Stimulated activated CD8-positive, alpha-beta memory T cell treated with anti-CD3 and anti-CD28 coated beads, Interleukin-7, amount 100 ng/mL, for 1 hour (primary cell): ENCODE results near the gene PRKCQ.
A peak's percentile ranks its signal among the peaks of the same experiment; 100 is the strongest.
"Not testable (repeated sequence)": the region's sequence is repeated elsewhere in the genome, so short reads cannot be mapped to it uniquely, and the experiment has no call there.

Experiments used
- DNase-seq, 2 donors: peaks; one replicate each; pipeline ENCODE4 v3.0.0-alpha.2; 2020; ENCODE audit warnings: low read depth in 2 of 2

Gene PRKCQ

DNA sequence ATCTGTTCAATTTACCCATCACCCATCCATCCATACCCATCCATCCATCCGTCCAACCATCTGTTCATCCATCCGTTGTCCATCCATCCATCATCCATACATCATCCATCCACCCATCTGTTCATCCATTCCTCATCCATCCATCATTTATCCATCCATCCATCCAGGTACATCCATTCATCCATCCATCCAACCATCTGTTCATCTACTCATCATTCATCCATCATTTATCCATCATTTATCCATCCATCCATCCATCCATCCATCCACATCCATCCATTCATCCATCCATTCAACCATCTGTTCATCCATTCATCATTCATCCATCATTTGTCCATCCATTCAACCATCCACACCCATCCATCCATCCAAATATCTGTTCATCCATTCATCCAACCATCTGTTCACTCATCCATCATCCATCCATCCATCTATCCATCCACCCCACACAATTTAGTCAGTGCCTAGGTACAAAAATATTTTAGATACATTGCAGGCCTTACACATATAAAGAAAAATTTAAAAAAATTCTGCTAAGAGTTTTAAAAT lies 119.1 kb downstream of the PRKCQ start:
- no peak for DNase-seq

DNA sequence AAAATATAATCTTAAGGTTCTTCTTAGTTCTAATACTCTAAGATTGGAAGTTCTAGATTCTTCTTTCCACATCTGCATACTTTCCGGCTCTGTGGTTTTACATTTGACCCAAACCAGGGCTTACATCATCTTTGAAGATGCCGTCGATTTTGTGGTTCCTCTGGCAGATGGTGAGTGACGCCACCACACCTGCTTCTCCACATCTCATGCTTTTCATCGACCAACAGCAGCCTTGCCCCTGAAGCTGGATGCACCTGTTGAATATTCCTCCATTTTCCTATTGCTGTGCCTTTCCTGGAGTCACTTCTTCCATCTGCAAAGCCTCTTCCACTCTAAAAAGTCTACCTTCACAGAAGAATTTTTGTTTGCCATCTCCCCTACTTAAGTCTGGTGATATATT lies 121.3 kb downstream of the PRKCQ start:
- no peak for DNase-seq

GRCh38 chr10:6457376-6457775 lies 122.7 kb downstream of the PRKCQ start:
- no peak for DNase-seq

GRCh38 chr10:6456067-6456466 lies 124.0 kb downstream of the PRKCQ start:
- DNase-seq, result no peak

GRCh38 chr10:6455592-6455991 lies 124.5 kb downstream of the PRKCQ start:
- DNase-seq, result no peak

GRCh38 chr10:6446711-6447110 lies 133.4 kb downstream of the PRKCQ start:
- no peak for DNase-seq

GRCh38 chr10:6445671-6446316 lies 134.3 kb downstream of the PRKCQ start:
- peak; percentile 43 to 48 for DNase-seq

DNA sequence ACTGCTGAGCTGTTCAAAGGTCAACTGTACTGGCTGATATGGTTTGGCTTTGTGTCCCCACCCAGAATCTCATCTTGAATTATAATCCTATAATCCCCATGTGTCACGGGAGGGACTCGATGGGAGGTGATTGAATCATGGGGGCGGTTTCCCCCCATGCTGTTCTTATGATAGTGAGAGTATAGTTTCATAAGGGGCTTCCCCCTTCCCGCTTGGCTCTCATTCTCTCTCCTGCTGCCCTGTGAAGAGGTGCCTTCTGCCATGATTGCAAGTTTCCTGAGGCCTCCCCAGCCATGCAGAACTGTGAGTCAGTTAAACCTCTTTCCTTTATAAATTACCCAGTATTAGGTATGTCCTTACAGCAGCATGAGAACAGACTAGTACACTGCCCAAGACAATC lies 140.2 kb downstream of the PRKCQ start:
- DNase-seq, result not testable (repeated sequence)

GRCh38 chr10:6431861-6432260 lies 148.2 kb downstream of the PRKCQ start:
- no peak for DNase-seq

DNA sequence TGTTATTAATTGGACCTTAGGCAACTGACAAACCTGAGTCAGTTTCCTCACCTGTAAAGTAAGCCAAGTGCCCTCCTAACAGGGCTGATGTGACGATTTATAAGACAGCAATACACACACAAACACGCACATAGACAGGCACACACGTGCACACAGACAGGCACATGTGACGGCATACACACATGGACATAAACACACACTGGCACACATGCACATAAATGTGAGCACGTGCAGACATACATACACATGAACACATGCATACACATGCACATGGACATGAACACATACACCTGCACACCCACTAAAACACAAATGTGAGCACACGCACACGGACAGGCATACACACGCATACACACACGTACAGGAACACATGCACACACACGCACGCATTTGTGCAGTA lies 148.9 kb downstream of the PRKCQ start:
- no peak for DNase-seq

GRCh38 chr10:6430423-6430980 lies 149.6 kb downstream of the PRKCQ start:
- no peak for DNase-seq

GRCh38 chr10:6427357-6427959 lies 152.6 kb downstream of the PRKCQ start:
- no peak for DNase-seq

- no peak for DNase-seq
Measured at GRCh38 chr10:6426317-6426716, 153.8 kb downstream of the PRKCQ start.

DNA sequence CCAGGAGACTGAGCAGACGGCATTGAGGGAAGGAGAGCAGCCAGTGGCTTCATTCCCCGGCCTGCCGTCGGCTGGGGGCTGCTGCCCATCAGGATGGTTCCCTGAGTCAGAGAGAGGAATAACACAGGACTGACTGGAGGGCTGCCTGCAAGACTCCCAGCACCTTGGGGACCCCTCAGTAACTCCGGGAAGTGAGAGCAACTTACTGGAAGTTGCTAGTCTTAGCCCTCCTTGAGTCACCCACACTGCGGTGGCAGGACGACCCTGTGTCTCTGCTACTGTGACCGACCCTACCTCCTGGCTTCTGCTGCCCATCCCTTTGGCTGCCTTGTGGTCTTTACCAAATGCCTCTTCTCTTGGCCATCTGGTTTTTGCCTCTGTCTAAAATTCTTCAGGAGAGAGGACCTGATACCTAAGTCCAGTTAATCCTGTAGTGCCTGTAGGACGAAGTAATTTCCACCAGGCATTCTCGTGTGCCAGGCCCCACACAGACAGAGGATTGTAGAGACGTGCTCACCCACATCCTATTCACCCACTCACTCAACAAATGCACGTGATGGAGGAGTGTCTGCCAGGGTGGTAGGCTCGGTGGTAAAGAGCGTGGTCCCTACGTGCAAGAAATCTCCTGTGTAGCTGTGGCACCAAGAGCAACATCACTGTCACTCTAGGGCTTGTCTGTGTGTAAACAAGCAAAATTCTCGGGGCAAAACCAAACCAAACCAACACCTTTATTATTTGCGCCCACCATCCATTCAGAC lies 156.5 kb downstream of the PRKCQ start:
- DNase-seq, result no peak

DNA sequence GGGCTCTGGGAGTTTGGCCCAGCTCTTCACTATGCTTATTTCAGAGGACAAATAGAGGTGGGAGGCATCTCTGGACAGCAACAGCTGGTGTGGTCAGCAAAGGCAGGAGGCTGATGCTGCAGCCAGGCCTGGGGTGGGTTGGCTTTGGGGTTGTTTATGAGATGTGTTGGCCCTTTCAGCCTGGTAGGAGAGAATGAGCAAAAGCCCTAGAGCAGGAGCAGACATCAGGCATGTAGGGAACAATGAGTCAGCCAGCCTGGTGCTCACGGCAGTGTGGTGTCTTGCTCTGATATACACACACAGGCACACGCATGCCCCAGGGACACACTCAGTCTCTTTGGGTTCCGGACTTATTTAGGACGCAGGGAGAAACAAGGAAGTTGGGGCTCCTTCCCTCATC lies 157.1 kb downstream of the PRKCQ start:
- no peak for DNase-seq

DNA sequence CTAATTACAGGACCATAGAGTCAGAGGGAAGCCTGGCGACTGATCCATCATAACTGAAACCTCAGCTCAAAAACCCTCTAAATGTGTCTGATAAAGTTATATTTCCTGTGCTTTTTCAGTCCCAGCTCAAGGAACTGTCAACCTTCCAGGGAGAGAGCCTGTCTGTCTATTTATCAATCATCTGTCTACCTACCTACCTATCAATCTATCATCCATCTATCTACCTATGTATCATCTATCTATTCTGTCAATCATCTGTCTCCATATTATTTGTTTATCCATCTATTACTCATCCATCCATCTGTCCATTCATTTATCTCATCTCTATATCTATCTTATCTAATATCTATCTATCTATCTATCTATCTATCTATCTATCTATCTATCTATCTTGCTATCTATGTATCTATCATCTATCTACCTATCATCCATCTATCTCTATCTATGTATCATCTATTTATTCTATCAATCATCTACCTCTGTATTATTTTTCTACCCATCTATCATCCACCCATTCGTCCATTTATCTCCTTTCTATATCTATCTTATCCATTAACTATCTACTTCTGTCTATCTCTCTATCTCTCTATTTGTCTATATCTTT lies 161.4 kb downstream of the PRKCQ start:
- DNase-seq, result no peak

DNA sequence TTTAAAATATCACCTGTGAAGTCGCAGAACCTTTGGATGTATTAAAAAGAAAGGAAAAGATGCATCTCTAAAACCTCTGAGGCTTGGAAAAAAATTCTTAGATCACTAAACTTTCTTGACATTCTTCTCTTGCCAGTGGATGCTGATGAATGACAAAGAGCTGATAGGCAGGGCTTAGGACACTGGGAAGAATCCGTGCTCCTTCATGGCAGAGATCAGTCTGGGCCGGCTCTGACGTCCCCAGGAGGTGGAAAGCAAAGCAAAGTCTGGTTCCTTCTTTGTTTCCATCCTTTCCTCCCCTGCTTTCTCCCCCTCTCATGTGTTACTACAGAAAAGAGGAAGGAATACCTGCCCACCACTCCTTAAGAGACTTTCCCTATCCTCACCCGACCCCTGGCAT lies 161.9 kb downstream of the PRKCQ start:
- no peak for DNase-seq

- DNase-seq, result no peak
Measured at GRCh38 chr10:6416892-6417512, 163.1 kb downstream of the PRKCQ start.

DNA sequence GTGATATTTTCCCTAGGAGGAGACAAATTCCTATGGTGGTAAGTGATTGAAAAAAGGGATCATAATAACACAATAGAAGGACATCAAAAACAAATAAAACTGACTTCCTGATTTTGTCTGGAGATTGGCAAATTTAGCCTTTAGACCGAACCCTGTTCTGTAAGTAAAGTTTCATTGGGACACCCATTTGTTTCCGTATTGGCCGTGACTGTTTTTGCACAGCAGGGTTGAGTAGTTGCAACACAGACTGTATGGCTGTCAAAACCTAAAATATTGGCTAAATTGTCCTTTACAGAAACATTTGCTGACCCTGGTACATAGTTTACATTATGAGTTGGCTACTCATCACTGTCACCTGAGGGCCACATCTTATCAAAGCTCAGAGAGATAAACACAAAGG lies 168.6 kb downstream of the PRKCQ start:
- DNase-seq, result no peak

DNA sequence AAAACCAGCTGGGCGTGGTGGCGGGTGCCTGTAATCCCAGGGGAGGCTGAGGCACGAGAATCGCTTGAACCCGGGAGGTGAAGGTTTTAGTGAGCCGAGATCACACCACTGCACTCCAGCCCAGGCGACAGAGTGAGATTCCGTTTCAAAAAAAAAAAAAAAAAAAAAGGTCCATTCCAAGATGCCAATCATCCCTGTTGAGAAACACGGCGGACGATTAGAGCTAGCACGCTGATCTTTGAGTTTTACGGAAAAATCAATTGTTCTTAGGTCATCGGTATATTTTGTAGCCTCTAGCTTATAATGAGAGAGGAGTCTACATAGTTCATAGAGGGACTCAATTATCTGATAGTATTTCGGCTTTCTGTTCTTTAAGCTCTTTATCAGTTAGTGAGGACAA lies 169.2 kb downstream of the PRKCQ start:
- DNase-seq, result no peak

DNA sequence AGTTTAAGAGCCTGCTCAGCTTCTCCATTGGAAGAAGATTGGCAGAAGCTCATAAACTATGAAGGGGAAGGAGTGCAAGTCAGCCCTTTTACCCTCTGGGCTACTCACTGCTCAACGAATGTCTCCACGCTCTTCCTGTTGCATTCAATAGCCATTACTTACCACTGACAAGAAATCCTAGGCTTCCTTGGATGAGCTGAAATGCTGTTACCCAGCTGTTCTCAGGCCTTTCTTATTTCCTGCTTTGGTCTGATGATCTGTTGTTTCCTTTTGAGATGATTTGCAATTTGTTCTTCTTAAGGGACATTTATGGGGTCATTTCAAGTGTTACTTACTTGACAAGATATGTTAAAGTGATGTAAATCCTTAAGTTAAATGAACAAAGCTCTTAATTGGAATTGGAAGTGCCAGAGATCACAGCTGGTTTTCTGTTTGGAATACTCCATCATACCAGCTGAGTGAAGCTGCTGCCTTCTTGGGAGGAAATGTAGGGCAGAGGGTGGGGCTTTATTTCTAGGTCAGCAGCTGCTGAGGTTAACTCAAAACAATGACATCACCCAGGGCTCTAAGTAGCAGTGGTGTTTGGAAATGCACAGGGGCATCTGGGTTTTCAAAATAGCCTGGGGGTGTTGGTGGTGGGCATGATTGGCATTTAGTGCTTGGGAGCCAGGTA lies 170.0 kb downstream of the PRKCQ start:
- peak in 1 of 2 donors; percentile 24 for DNase-seq
